Panc1 (cell line): Measurements from ENCODE around the gene OR5H15. TPM values are rescaled to one million over a fixed set of nuclear protein-coding genes. Genes with fewer than 3 reads are reported as not detected.

ENCODE experiments used
- ATAC-seq: fragments of 200-7000 bp; cut with Tn5 transposase; 2 replicates; pipeline ENCODE4 v1.9.1; 2020; ENCODE audit warnings: mild to moderate bottlenecking, moderate library complexity
- BruUV-seq: library from RNA; stranded (reverse); fragments of 400-500 nt; replicated peaks from 2 replicates; lab custom pipeline; 2021; lab: Mats Ljungman, UMichigan
- CTCF ChIA-PET: fragments of 300-600 bp; sonication (Branson Sonifier 250); formaldehyde crosslinking; loops from one replicate; lab custom pipeline; 2022; ENCODE audit warnings: antibody characterized with exemption; lab: Charles Lee
- POLR2A ChIA-PET: fragments of 300-600 bp; sonication (Branson Sonifier 250); formaldehyde crosslinking; loops from one replicate; lab custom pipeline; 2022; ENCODE audit warnings: antibody characterized with exemption; lab: Charles Lee
- DNase-seq: peaks from one replicate; pipeline ENCODE4 v3.0.0-alpha.2; 2010; ENCODE audit warnings: low read depth, low spot score
- H3K27ac ChIP-seq: 2 replicates; pipeline ENCODE4 v1.5.1; 2011; ENCODE audit warnings: mild to moderate bottlenecking, low read length, inconsistent platforms
- H3K27me3 ChIP-seq: fragments of 200-500 bp; sonication (Bioruptor generic); 2 replicates; pipeline ENCODE4 v1.6.0; 2014; ENCODE audit warnings: low read length, inconsistent platforms; ENCODE audit not compliant: control insufficient read depth, insufficient read depth
- H3K36me3 ChIP-seq: fragments of 200-500 bp; sonication (Bioruptor generic); 2 replicates; pipeline ENCODE4 v1.5.1; 2014; ENCODE audit warnings: inconsistent platforms, mild to moderate bottlenecking, low read length, moderate library complexity; ENCODE audit not compliant: control insufficient read depth, insufficient read depth
- H3K4me1 ChIP-seq: 2 replicates; pipeline ENCODE4 v1.5.1; 2011; ENCODE audit warnings: inconsistent platforms, mild to moderate bottlenecking, low read length, moderate library complexity; ENCODE audit not compliant: control insufficient read depth, insufficient read depth
- H3K4me3 ChIP-seq, 2 experiments: 2 replicates each; pipeline ENCODE4 v1.5.1; 2011 to 2012; ENCODE audit warnings: low read depth in 2 of 2, low read length in 2 of 2, mild to moderate bottlenecking in 2 of 2, inconsistent platforms in 1 of 2, moderate library complexity in 1 of 2
- H3K9me3 ChIP-seq: fragments of 200-500 bp; sonication (Bioruptor generic); 2 replicates; pipeline ENCODE4 v1.5.1; 2014; ENCODE audit warnings: low read depth, mild to moderate bottlenecking, inconsistent platforms, low read length, moderate library complexity; ENCODE audit not compliant: control insufficient read depth, insufficient read depth
- CTCF ChIP-seq: fragments of 450-650 bp; IDR thresholded peaks from 2 replicates; pipeline ENCODE4 v1.5.1; 2017; ENCODE audit warnings: mild to moderate bottlenecking
- POLR2AphosphoS5 ChIP-seq: IDR thresholded peaks from 2 replicates; pipeline ENCODE4 v1.6.1; 2012; ENCODE audit warnings: mild to moderate bottlenecking, low read depth, low read length, moderate library complexity
- REST ChIP-seq, 2 experiments: IDR thresholded peaks; 2 replicates each; pipeline ENCODE4 v1.6.1; 2011 to 2012; ENCODE audit warnings: low read depth in 2 of 2, control low read depth in 1 of 2, low read length in 1 of 2, mild to moderate bottlenecking in 1 of 2, moderate library complexity in 1 of 2; ENCODE audit not compliant: insufficient read depth in 1 of 2
- SIN3A ChIP-seq: IDR thresholded peaks from 2 replicates; pipeline ENCODE4 v1.6.1; 2012; ENCODE audit warnings: low read depth, mild to moderate bottlenecking, low read length, moderate library complexity, borderline replicate concordance; ENCODE audit not compliant: insufficient read depth
- TCF7L2 ChIP-seq: IDR thresholded peaks from 2 replicates; pipeline ENCODE4 v1.6.1; 2011; ENCODE audit warnings: mild to moderate bottlenecking, low read depth, low read length, inconsistent platforms
- in situ Hi-C: cut with HindIII; loops from 2 replicates; pipeline ENCODE4 v1.10.0; 2016; ENCODE audit warnings: low sequenced_read_pairs, low pct_unique_long_range_greater_than_20kb
- intact Hi-C: fragments of 100-400 bp; cut with micrococcal nuclease; formaldehyde crosslinking; loops from one replicate; pipeline ENCODE4 v1.10.0; 2022; ENCODE audit not compliant: unreplicated experiment
- total RNA-seq: library from RNA; stranded (reverse); gene quantifications from one replicate; pipeline ENCODE4 v1.2.1, GENCODE V29; 2021; ENCODE audit not compliant: unreplicated experiment

The OR5H15 gene
- total RNA-seq, 1 experiment from 2014 or later = not detected

GRCh38 chr3:98213276-98213675 lies 46.8 kb downstream of the OR5H15 start:
- H3K4me1 ChIP-seq = no peaks in the 10 kb centered on the region
- BruUV-seq = no TSS peak
- ChIA-PET POLR2A (no interaction called here), CTCF (no interaction called here)
- H3K27me3 ChIP-seq = no peaks in the 10 kb centered on the region
- ATAC-seq = no peak
- in situ Hi-C loops (no loop called here), intact Hi-C loops (no loop called here)
- no peaks in the 10 kb centered on the region for H3K36me3 ChIP-seq
- H3K27ac ChIP-seq = no peak overlapping the region
- no peaks in the 10 kb centered on the region for H3K9me3 ChIP-seq
- no peak for TF ChIP-seq SIN3A
- no peak for TF ChIP-seq TCF7L2
- TF ChIP-seq POLR2AphosphoS5 = no peak
- no peak for TF ChIP-seq REST (IDR thresholded peaks at IDR 0.05; ENCODE audit: insufficient read depth in 1 of 2, low read depth in 2 of 2, low read length in 1 of 2)
- no peak for TF ChIP-seq CTCF
- DNase-seq = no peak
- no peak overlapping the region for H3K4me3 ChIP-seq

GRCh38 chr3:98215051-98215450 lies 48.6 kb downstream of the OR5H15 start:
- in situ Hi-C loops = no loop called here

More at GRCh38 chr3:98215051-98215450, 48.6 kb downstream of the OR5H15 start:
- TF ChIP-seq REST (IDR thresholded peaks at IDR 0.05; ENCODE audit: insufficient read depth in 1 of 2, low read depth in 2 of 2, low read length in 1 of 2) = no peak
- TF ChIP-seq SIN3A = no peak
- TF ChIP-seq POLR2AphosphoS5 = no peak
- no peak for TF ChIP-seq CTCF
- no peak for TF ChIP-seq TCF7L2
- ATAC-seq (no peak), DNase-seq (no peak)
- Histone ChIP-seq H3K9me3 (no peaks in the 10 kb centered on the region), H3K27me3 (no peaks in the 10 kb centered on the region), H3K27ac (no peak overlapping the region), H3K36me3 (no peaks in the 10 kb centered on the region), H3K4me3 (no peak overlapping the region), H3K4me1 (no peaks in the 10 kb centered on the region)
- ChIA-PET POLR2A (no interaction called here), CTCF (no interaction called here)
- intact Hi-C loops = no loop called here
- BruUV-seq = no TSS peak

Other genes starting within 250 kb of the OR5H15 start
- 44.1 TPM for gene RIOX2, start 194.3 kb upstream of the OR5H15 start, total RNA-seq
- gene GABRR3, start 131.4 kb upstream of the OR5H15 start, total RNA-seq = not detected
- gene OR5AC2, start 79.5 kb upstream of the OR5H15 start, total RNA-seq = not detected
- not detected for gene OR5H1, start 36.0 kb upstream of the OR5H15 start, total RNA-seq
- not detected for gene OR5H14, start 19.2 kb upstream of the OR5H15 start, total RNA-seq
- gene OR5H6, start 97.5 kb downstream of the OR5H15 start, total RNA-seq = not detected
- gene OR5H2, start 115.8 kb downstream of the OR5H15 start, total RNA-seq = not detected
- not detected for gene OR5K4, start 187.2 kb downstream of the OR5H15 start, total RNA-seq
- not detected for gene OR5K3, start 224.0 kb downstream of the OR5H15 start, total RNA-seq